DOHH2 (cell line): ENCODE results near the gene LRRC10B.

Experiments
- CTCF ChIP-seq: fragments of 200-600 bp; sonication (generic); IDR thresholded peaks from one replicate; pipeline ENCODE4 v1.5.1; 2014; ENCODE audit warnings: antibody characterized with exemption, mild to moderate bottlenecking, low read depth, low read length; ENCODE audit not compliant: poor library complexity, severe bottlenecking
- EZH2phosphoT487 ChIP-seq: fragments of 200-600 bp; sonication (generic); IDR thresholded peaks from 2 replicates; pipeline ENCODE4 v1.6.1; 2017; ENCODE audit warnings: borderline replicate concordance, mild to moderate bottlenecking, antibody characterized with exemption, low read length, moderate library complexity, mixed read lengths

GRCh38 chr11:61542024-61542461 lies 33.5 kb downstream of the LRRC10B start:
- TF ChIP-seq EZH2phosphoT487 (no peak), CTCF (no peak)
